Dendritic cell treated with granulocyte-macrophage colony-stimulating factor and Interleukin-4, amounts not matched to agents 40 ng/mL and 50 ng/mL, for 4 days (primary cell): ENCODE results near the gene FDX2.

Experiments
- H3K27ac Mint-ChIP-seq: one replicate; pipeline ENCODE4 v1.8.0; 2022; ENCODE audit warnings: mild to moderate bottlenecking, mixed read lengths
- H3K27me3 Mint-ChIP-seq: one replicate; pipeline ENCODE4 v1.8.0; 2022; ENCODE audit warnings: mild to moderate bottlenecking, mixed read lengths
- H3K36me3 Mint-ChIP-seq: one replicate; pipeline ENCODE4 v1.8.0; 2022; ENCODE audit warnings: low read depth, mixed read lengths
- H3K4me1 Mint-ChIP-seq: one replicate; pipeline ENCODE4 v1.8.0; 2022; ENCODE audit warnings: low read depth, mixed read lengths
- H3K4me3 Mint-ChIP-seq: one replicate; pipeline ENCODE4 v1.8.0; 2022; ENCODE audit warnings: mild to moderate bottlenecking, moderate library complexity, mixed read lengths
- H3K9me3 Mint-ChIP-seq: one replicate; pipeline ENCODE4 v1.8.0; 2022; ENCODE audit warnings: mixed read lengths
- intact Hi-C: fragments of 100-400 bp; cut with micrococcal nuclease; formaldehyde crosslinking; loops from one replicate; pipeline ENCODE4 v1.15.0; 2022

FDX2 gene

GRCh38 chr19:10315335-10316214, at the start of gene FDX2:
FDX2 (minus strand) TSS chr19:10316015; CDS start chr19:10315996, 19 bp downstream.
- Mint-ChIP-seq H3K27ac (peak within 1 kb of the TSS; percentile 63), H3K9me3 (no peaks in the 10 kb centered on the region), H3K27me3 (no peaks in the 10 kb centered on the region), H3K4me3 (peak within 1 kb of the TSS; percentile 88), H3K4me1 (peaks cover 20% of the 10 kb centered on the region), H3K36me3 (peaks cover 71% of the 10 kb centered on the region)
- intact Hi-C loops = no loop called here

GRCh38 chr19:10365518-10365917, 49.7 kb upstream of the FDX2 start:
- Mint-ChIP-seq H3K27ac (no peak overlapping the region), H3K27me3 (no peaks in the 10 kb centered on the region), H3K9me3 (no peaks in the 10 kb centered on the region), H3K4me3 (no peak overlapping the region), H3K4me1 (peaks cover 14% of the 10 kb centered on the region), H3K36me3 (peaks cover 100% of the 10 kb centered on the region)
- intact Hi-C loops = no loop called here

- peaks cover 7% of the 10 kb centered on the region for H3K4me1 Mint-ChIP-seq
- intact Hi-C loops = no loop called here
- H3K27ac Mint-ChIP-seq = no peak overlapping the region
- no peaks in the 10 kb centered on the region for H3K27me3 Mint-ChIP-seq
- H3K4me3 Mint-ChIP-seq = no peak overlapping the region
- no peaks in the 10 kb centered on the region for H3K9me3 Mint-ChIP-seq
- H3K36me3 Mint-ChIP-seq = peaks cover 100% of the 10 kb centered on the region
Measured at GRCh38 chr19:10364644-10365043, 48.8 kb upstream of the FDX2 start.

- Mint-ChIP-seq H3K36me3 (peaks cover 100% of the 10 kb centered on the region), H3K4me1 (no peaks in the 10 kb centered on the region), H3K4me3 (no peak overlapping the region), H3K27ac (no peak overlapping the region), H3K27me3 (no peaks in the 10 kb centered on the region), H3K9me3 (no peaks in the 10 kb centered on the region)
- intact Hi-C loops = no loop called here
Measured at GRCh38 chr19:10363789-10364281, 48.0 kb upstream of the FDX2 start.

- intact Hi-C loops = no loop called here
- peaks cover 100% of the 10 kb centered on the region for H3K36me3 Mint-ChIP-seq
- no peaks in the 10 kb centered on the region for H3K27me3 Mint-ChIP-seq
- no peaks in the 10 kb centered on the region for H3K9me3 Mint-ChIP-seq
- H3K4me3 Mint-ChIP-seq = no peak overlapping the region
- no peak overlapping the region for H3K27ac Mint-ChIP-seq
- no peaks in the 10 kb centered on the region for H3K4me1 Mint-ChIP-seq
Measured at GRCh38 chr19:10362259-10362658, 46.4 kb upstream of the FDX2 start.

- intact Hi-C loops = no loop called here
- Mint-ChIP-seq H3K36me3 (peaks cover 100% of the 10 kb centered on the region), H3K27ac (no peak overlapping the region), H3K9me3 (no peaks in the 10 kb centered on the region), H3K27me3 (no peaks in the 10 kb centered on the region), H3K4me1 (no peaks in the 10 kb centered on the region), H3K4me3 (no peak overlapping the region)
Measured at GRCh38 chr19:10361569-10362011, 45.8 kb upstream of the FDX2 start.

- Mint-ChIP-seq H3K4me1 (peaks cover 5% of the 10 kb centered on the region), H3K36me3 (peaks cover 100% of the 10 kb centered on the region), H3K9me3 (no peaks in the 10 kb centered on the region), H3K27me3 (no peaks in the 10 kb centered on the region), H3K4me3 (no peak overlapping the region), H3K27ac (no peak overlapping the region)
- intact Hi-C loops = no loop called here
Measured at GRCh38 chr19:10356431-10356830, 40.6 kb upstream of the FDX2 start.

GRCh38 chr19:10353793-10354391, 38.1 kb upstream of the FDX2 start:
- intact Hi-C loops = no loop called here
- H3K36me3 Mint-ChIP-seq = peaks cover 94% of the 10 kb centered on the region
- no peaks in the 10 kb centered on the region for H3K27me3 Mint-ChIP-seq
- peaks cover 5% of the 10 kb centered on the region for H3K4me1 Mint-ChIP-seq
- no peaks in the 10 kb centered on the region for H3K9me3 Mint-ChIP-seq
- H3K4me3 Mint-ChIP-seq = no peak overlapping the region
- H3K27ac Mint-ChIP-seq = no peak overlapping the region

GRCh38 chr19:10352764-10353671, 37.2 kb upstream of the FDX2 start:
- H3K36me3 Mint-ChIP-seq = peaks cover 85% of the 10 kb centered on the region
- intact Hi-C loops = no loop called here
- H3K27me3 Mint-ChIP-seq = no peaks in the 10 kb centered on the region
- no peak overlapping the region for H3K27ac Mint-ChIP-seq
- H3K9me3 Mint-ChIP-seq = no peaks in the 10 kb centered on the region
- H3K4me1 Mint-ChIP-seq = peaks cover 5% of the 10 kb centered on the region
- H3K4me3 Mint-ChIP-seq = no peak overlapping the region

GRCh38 chr19:10346509-10346908, 30.7 kb upstream of the FDX2 start:
- H3K9me3 Mint-ChIP-seq = no peaks in the 10 kb centered on the region
- H3K4me1 Mint-ChIP-seq = peaks cover 12% of the 10 kb centered on the region
- intact Hi-C loops = no loop called here
- no peaks in the 10 kb centered on the region for H3K27me3 Mint-ChIP-seq
- H3K4me3 Mint-ChIP-seq = peak overlapping the region; percentile 37
- H3K27ac Mint-ChIP-seq = peak overlapping the region; percentile 82
- H3K36me3 Mint-ChIP-seq = peaks cover 20% of the 10 kb centered on the region

GRCh38 chr19:10344780-10345179, 29.0 kb upstream of the FDX2 start:
- Mint-ChIP-seq H3K9me3 (no peaks in the 10 kb centered on the region), H3K4me3 (no peak overlapping the region), H3K27me3 (no peaks in the 10 kb centered on the region), H3K4me1 (peaks cover 25% of the 10 kb centered on the region), H3K36me3 (peaks cover 3% of the 10 kb centered on the region), H3K27ac (no peak overlapping the region)
- intact Hi-C loops = no loop called here

GRCh38 chr19:10343495-10343894, 27.7 kb upstream of the FDX2 start:
- Mint-ChIP-seq H3K9me3 (no peaks in the 10 kb centered on the region), H3K4me3 (no peak overlapping the region), H3K27me3 (no peaks in the 10 kb centered on the region), H3K4me1 (peaks cover 38% of the 10 kb centered on the region), H3K36me3 (no peaks in the 10 kb centered on the region), H3K27ac (peak overlapping the region; percentile 20)
- intact Hi-C loops = no loop called here

GRCh38 chr19:10339977-10340376, 24.2 kb upstream of the FDX2 start:
- no peak overlapping the region for H3K4me3 Mint-ChIP-seq

More at GRCh38 chr19:10339977-10340376, 24.2 kb upstream of the FDX2 start:
- Mint-ChIP-seq H3K4me1 (peaks cover 42% of the 10 kb centered on the region), H3K27me3 (no peaks in the 10 kb centered on the region), H3K27ac (peak overlapping the region; percentile 21), H3K36me3 (peaks cover 10% of the 10 kb centered on the region), H3K9me3 (no peaks in the 10 kb centered on the region)
- intact Hi-C loops = no loop called here
